IMR-90 (cell line): ENCODE data around the gene F2. TPM values are rescaled to one million over a fixed set of nuclear protein-coding genes. Genes with fewer than 3 reads are reported as not detected.
A peak's percentile ranks its signal among the peaks of the same experiment; 100 is the strongest.

ENCODE experiments used
- ATAC-seq: fragments of 200-7000 bp; cut with Tn5 transposase; 2 replicates; pipeline ENCODE4 v1.9.1; 2020; ENCODE audit warnings: low read depth, mild to moderate bottlenecking, moderate library complexity
- BruUV-seq: library from RNA; stranded (reverse); fragments of 400-500 nt; replicated peaks from 2 replicates; lab custom pipeline; 2021; lab: Mats Ljungman, UMichigan
- CTCF ChIA-PET: fragments of 300-600 bp; formaldehyde crosslinking; extraction: SDS; loops from one replicate; lab custom pipeline; 2021; ENCODE audit warnings: antibody characterized with exemption; lab: Yijun Ruan, JAX
- POLR2A ChIA-PET: fragments of 300-600 bp; sonication (Branson Sonifier 250); formaldehyde crosslinking; loops from one replicate; lab custom pipeline; 2022; ENCODE audit warnings: antibody characterized with exemption; ENCODE audit not compliant: unreplicated experiment; lab: Charles Lee
- DNase-seq: peaks from one replicate; pipeline ENCODE4 v3.0.0; 2013
- H2AFZ ChIP-seq: replicated peaks from 2 replicates; pipeline ENCODE3; 2013; ENCODE audit warnings: low read length, mild to moderate bottlenecking; ENCODE audit not compliant: poor library complexity
- H2AK5ac ChIP-seq: 2 replicates; pipeline ENCODE4 v1.6.1; 2013; ENCODE audit warnings: low read depth, low read length, inconsistent platforms
- H2AK9ac ChIP-seq: replicated peaks from 2 replicates; pipeline ENCODE3; 2013; ENCODE audit warnings: mild to moderate bottlenecking, low read depth, low read length, moderate library complexity; ENCODE audit not compliant: poor library complexity
- H2BK120ac ChIP-seq: 2 replicates; pipeline ENCODE4 v1.6.1; 2013; ENCODE audit warnings: low read depth, low read length, inconsistent platforms
- H2BK15ac ChIP-seq: 3 replicates; pipeline ENCODE4 v1.6.1; 2013; ENCODE audit warnings: low read depth, low read length, inconsistent platforms
- H2BK20ac ChIP-seq: 2 replicates; pipeline ENCODE4 v1.6.1; 2013; ENCODE audit warnings: low read depth, mild to moderate bottlenecking, inconsistent platforms, low read length, moderate library complexity
- H2BK5ac ChIP-seq: 2 replicates; pipeline ENCODE4 v1.6.1; 2013; ENCODE audit warnings: mild to moderate bottlenecking, low read depth, low read length, inconsistent platforms; ENCODE audit not compliant: poor library complexity, severe bottlenecking
- H3K14ac ChIP-seq: replicated peaks from 2 replicates; pipeline ENCODE4 v1.6.1; 2013; ENCODE audit warnings: low read depth, low read length, inconsistent platforms
- H3K18ac ChIP-seq: 2 replicates; pipeline ENCODE4 v1.6.1; 2013; ENCODE audit warnings: low read depth, low read length, control low read depth
- H3K23ac ChIP-seq: 2 replicates; pipeline ENCODE4 v1.6.1; 2013; ENCODE audit warnings: low read depth, low read length, inconsistent platforms
- H3K27ac ChIP-seq: 2 replicates; pipeline ENCODE4 v1.5.1; 2013; ENCODE audit warnings: mild to moderate bottlenecking, control low read depth, low read length; ENCODE audit not compliant: insufficient read depth
- H3K27me3 ChIP-seq: 2 replicates; pipeline ENCODE4 v1.6.1; 2013; ENCODE audit warnings: low read length; ENCODE audit not compliant: control insufficient read depth, insufficient read depth
- H3K36me3 ChIP-seq: 2 replicates; pipeline ENCODE4 v1.6.1; 2013; ENCODE audit warnings: low read length, mixed read lengths; ENCODE audit not compliant: control insufficient read depth, insufficient read depth
- H3K4ac ChIP-seq: 2 replicates; pipeline ENCODE4 v1.6.1; 2013; ENCODE audit warnings: low read depth, low read length, inconsistent platforms
- H3K4me1 ChIP-seq: 2 replicates; pipeline ENCODE4 v1.6.1; 2013; ENCODE audit warnings: low read length, mixed read lengths; ENCODE audit not compliant: control insufficient read depth, insufficient read depth
- H3K4me2 ChIP-seq: 2 replicates; pipeline ENCODE4 v1.6.1; 2013; ENCODE audit warnings: low read depth, mild to moderate bottlenecking, control low read depth, low read length, moderate library complexity
- H3K4me3 ChIP-seq: 2 replicates; pipeline ENCODE4 v1.5.1; 2013; ENCODE audit warnings: low read depth, mild to moderate bottlenecking, control low read depth, low read length, moderate library complexity; ENCODE audit not compliant: insufficient read depth
- H3K56ac ChIP-seq: 2 replicates; pipeline ENCODE4 v1.6.1; 2013; ENCODE audit warnings: low read length, inconsistent platforms; ENCODE audit not compliant: insufficient read depth; ENCODE audit errors: extremely low read depth
- H3K79me1 ChIP-seq, 2 experiments: 2 replicates each; pipeline ENCODE4 v1.6.1; 2013; ENCODE audit warnings: low read length in 2 of 2, inconsistent platforms in 1 of 2, low read depth in 1 of 2
- H3K9ac ChIP-seq: 2 replicates; pipeline ENCODE4 v1.6.1; 2013; ENCODE audit warnings: low read depth, low read length, control low read depth
- H3K9me1 ChIP-seq: 2 replicates; pipeline ENCODE4 v1.6.1; 2013; ENCODE audit warnings: low read length, inconsistent platforms; ENCODE audit not compliant: insufficient read depth
- H3K9me3 ChIP-seq: 2 replicates; pipeline ENCODE4 v1.6.1; 2013; ENCODE audit warnings: low read length; ENCODE audit not compliant: control insufficient read depth, insufficient read depth
- H4K20me1 ChIP-seq: 2 replicates; pipeline ENCODE4 v1.6.1; 2013; ENCODE audit warnings: low read length, inconsistent platforms; ENCODE audit not compliant: insufficient read depth
- H4K5ac ChIP-seq: 2 replicates; pipeline ENCODE4 v1.6.1; 2013; ENCODE audit warnings: mild to moderate bottlenecking, low read depth, low read length, control low read depth
- H4K8ac ChIP-seq, 2 experiments: 2 replicates each; pipeline ENCODE4 v1.6.1; 2013; ENCODE audit warnings: low read depth in 2 of 2, low read length in 2 of 2, control low read depth in 1 of 2, inconsistent platforms in 1 of 2
- H4K91ac ChIP-seq: 2 replicates; pipeline ENCODE4 v1.6.1; 2013; ENCODE audit warnings: low read depth, low read length, inconsistent platforms; ENCODE audit not compliant: insufficient read depth
- BHLHE40 ChIP-seq: fragments of 150-350 bp; IDR thresholded peaks from 2 replicates; pipeline ENCODE4 v1.6.1; 2016; ENCODE audit warnings: mild to moderate bottlenecking, low read depth, low read length
- MAFK ChIP-seq: IDR thresholded peaks from 2 replicates; pipeline ENCODE4 v1.6.1; 2012; ENCODE audit warnings: low read depth, low read length, improper control_type of control experiment
- MAZ ChIP-seq: IDR thresholded peaks from 2 replicates; pipeline ENCODE4 v1.6.1; 2012; ENCODE audit warnings: low read depth, mild to moderate bottlenecking, low read length, improper control_type of control experiment, moderate library complexity, borderline replicate concordance
- NFE2L2 ChIP-seq: fragments of 150-350 bp; IDR thresholded peaks from 2 replicates; pipeline ENCODE4 v1.6.1; 2016; ENCODE audit warnings: low read depth, mild to moderate bottlenecking, low read length
- POLR2A ChIP-seq: IDR thresholded peaks from 2 replicates; pipeline ENCODE4 v1.6.1; 2012; ENCODE audit warnings: mild to moderate bottlenecking, low read depth, low read length
- SMC3 ChIP-seq: fragments of 150-350 bp; IDR thresholded peaks from 2 replicates; pipeline ENCODE4 v1.6.1; 2016; ENCODE audit warnings: low read depth, mild to moderate bottlenecking, antibody characterized with exemption, low read length, moderate library complexity
- USF2 ChIP-seq: fragments of 150-350 bp; IDR thresholded peaks from 2 replicates; pipeline ENCODE4 v1.6.1; 2017; ENCODE audit warnings: mild to moderate bottlenecking, antibody characterized with exemption, low read length, low read depth
- WGBS, 2 experiments: methylation state at CpG; one replicate each; pipeline versions ENCODE4 v1.1.5 to v1.1.7; 2013; ENCODE audit warnings: missing lambda C conversion rate in 2 of 2; ENCODE audit not compliant: insufficient read length in 1 of 2; ENCODE audit errors: extremely low coverage in 2 of 2; 5-methylcytosine and 5-hydroxymethylcytosine counted together
- dilution Hi-C: fragments of 300-500 bp; cut with HindIII; formaldehyde crosslinking; loops from one replicate; pipeline ENCODE4 v1.14.3; 2018; ENCODE audit warnings: low sequenced_read_pairs; ENCODE audit not compliant: unreplicated experiment
- in situ Hi-C: fragments of 300-500 bp; cut with MboI; formaldehyde crosslinking; loops from 3 replicates; pipeline ENCODE4 v1.14.3; 2019; ENCODE audit warnings: low sequenced_read_pairs, inconsistent platforms, mixed read lengths
- intact Hi-C: fragments of 100-400 bp; cut with micrococcal nuclease; formaldehyde crosslinking; loops from 2 replicates; pipeline ENCODE4 v1.10.0; 2022
- polyA plus RNA-seq, 3 experiments: library from polyadenylated mRNA; depleted of rRNA; stranded (reverse); fragments of >200 nt; gene quantifications; 2 replicates each; pipeline ENCODE4 v1.2.3, GENCODE V29; 2012; ENCODE audit warnings: low replicate concordance in 1 of 3
- total RNA-seq: library from RNA; depleted of rRNA; stranded (reverse); fragments of >200 nt; gene quantifications from 2 replicates; pipeline ENCODE4 v1.2.3, GENCODE V29; 2012
- TF ChIP-seq, protein P1 (sequence below): fragments of 150-350 bp; IDR thresholded peaks from 2 replicates; pipeline ENCODE4 v1.6.1; 2016; ENCODE audit warnings: low read depth, mild to moderate bottlenecking, low read length, moderate library complexity, borderline replicate concordance

The F2 gene
- total and polyA plus RNA-seq, 2 of the 4 experiments (the other 2 are of a cell fraction) = not detected

DNA sequence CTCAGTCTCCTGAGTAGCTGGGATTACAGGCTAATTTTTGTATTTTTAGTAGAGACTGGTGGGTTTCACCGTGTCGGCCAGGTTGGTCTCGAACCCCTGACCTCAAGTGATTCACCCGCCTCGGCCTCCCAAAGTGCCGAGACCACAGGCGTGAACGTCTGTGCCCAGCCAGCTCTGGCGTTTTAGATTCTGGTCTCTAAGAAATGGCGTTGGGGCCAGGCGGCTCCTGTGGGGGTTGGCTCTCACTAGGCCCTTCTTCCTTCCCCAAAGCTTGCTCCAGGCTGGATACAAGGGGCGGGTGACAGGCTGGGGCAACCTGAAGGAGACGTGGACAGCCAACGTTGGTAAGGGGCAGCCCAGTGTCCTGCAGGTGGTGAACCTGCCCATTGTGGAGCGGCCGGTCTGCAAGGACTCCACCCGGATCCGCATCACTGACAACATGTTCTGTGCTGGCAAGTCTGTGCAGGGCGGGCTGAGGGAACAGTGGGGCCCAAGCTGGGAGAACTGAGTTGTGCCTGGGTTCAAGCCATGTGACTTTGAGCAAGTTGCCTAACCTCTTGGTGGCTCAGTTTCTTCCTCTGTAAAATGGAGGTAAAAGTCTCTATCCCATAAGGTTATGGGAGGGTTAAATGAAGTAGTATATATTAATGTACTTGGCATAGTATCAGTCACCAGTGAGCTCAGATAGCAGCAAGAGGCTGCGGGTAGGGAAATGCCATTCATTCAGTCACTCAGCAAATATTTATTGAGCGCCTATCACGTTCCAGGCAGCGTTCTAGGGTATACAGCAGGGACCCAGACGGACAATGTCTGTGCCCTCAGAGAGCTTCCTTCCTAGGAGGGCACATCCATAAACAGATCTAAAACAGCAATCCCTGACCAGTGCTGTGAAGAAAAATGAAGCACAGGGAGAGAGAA, 10.4 kb downstream of the F2 start:
- no peaks in the 10 kb centered on the region for H3K79me1 ChIP-seq
- H3K4me1 ChIP-seq = no peaks in the 10 kb centered on the region
- no peaks in the 10 kb centered on the region for H3K36me3 ChIP-seq
- ChIA-PET POLR2A (no interaction called here), CTCF (no interaction called here)
- H3K4ac ChIP-seq = no peak overlapping the region
- 0 out of 2 replicates have a peak, but pooled peaks cover under 1% of the 10 kb centered on the region for H3K9me1 ChIP-seq
- H3K27me3 ChIP-seq = no peaks in the 10 kb centered on the region
- H3K14ac ChIP-seq = no peak overlapping the region
- H2BK20ac ChIP-seq = 0 out of 2 replicates have a peak overlapping the region, but pooled peaks have one; percentile 19
- no peak overlapping the region for H4K5ac ChIP-seq
- no peak overlapping the region for H3K23ac ChIP-seq
- DNase-seq (peak; percentile 47), ATAC-seq (no peak)
- WGBS, 2 experiments = 84% methylated on average over 8 of the region's 24 CpGs; no CpG with 5 or more reads in 1 of the 2 experiments
- H3K56ac ChIP-seq = no peak overlapping the region
- H3K18ac ChIP-seq = no peak overlapping the region
- dilution Hi-C loops = no loop called here
- no peaks in the 10 kb centered on the region for H4K20me1 ChIP-seq
- H3K4me2 ChIP-seq = no peak overlapping the region
- no peak overlapping the region for H2BK15ac ChIP-seq
- intact Hi-C loops = no loop called here
- H3K27ac ChIP-seq = no peak overlapping the region
- H4K91ac ChIP-seq = no peak overlapping the region
- H2AFZ ChIP-seq = peak overlapping the region; percentile 33
- H4K8ac ChIP-seq = no peak overlapping the region
- no TSS peak for BruUV-seq
- no peak overlapping the region for H3K9ac ChIP-seq
- no peak overlapping the region for H2AK9ac ChIP-seq
- H2BK120ac ChIP-seq = no peak overlapping the region; the same call in 1 of the 2 replicates
- in situ Hi-C loops = no loop called here
- H2AK5ac ChIP-seq = no peak overlapping the region
- H3K4me3 ChIP-seq = no peak overlapping the region
- no peak overlapping the region for H2BK5ac ChIP-seq
- TF ChIP-seq BHLHE40 = peak; percentile 35; the same call in 1 of the 2 replicates
- no peak for TF ChIP-seq SMC3
- no peak for TF ChIP-seq USF2
- TF ChIP-seq, protein P1, sequence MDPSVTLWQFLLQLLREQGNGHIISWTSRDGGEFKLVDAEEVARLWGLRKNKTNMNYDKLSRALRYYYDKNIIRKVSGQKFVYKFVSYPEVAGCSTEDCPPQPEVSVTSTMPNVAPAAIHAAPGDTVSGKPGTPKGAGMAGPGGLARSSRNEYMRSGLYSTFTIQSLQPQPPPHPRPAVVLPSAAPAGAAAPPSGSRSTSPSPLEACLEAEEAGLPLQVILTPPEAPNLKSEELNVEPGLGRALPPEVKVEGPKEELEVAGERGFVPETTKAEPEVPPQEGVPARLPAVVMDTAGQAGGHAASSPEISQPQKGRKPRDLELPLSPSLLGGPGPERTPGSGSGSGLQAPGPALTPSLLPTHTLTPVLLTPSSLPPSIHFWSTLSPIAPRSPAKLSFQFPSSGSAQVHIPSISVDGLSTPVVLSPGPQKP = no peak
- TF ChIP-seq POLR2A = no peak
- no peak for TF ChIP-seq MAFK
- TF ChIP-seq MAZ = no peak
- no peak for TF ChIP-seq NFE2L2
- no peaks in the 10 kb centered on the region for H3K9me3 ChIP-seq
